ENCODE data around the gene DGCR2.

The DGCR2 gene

DNA sequence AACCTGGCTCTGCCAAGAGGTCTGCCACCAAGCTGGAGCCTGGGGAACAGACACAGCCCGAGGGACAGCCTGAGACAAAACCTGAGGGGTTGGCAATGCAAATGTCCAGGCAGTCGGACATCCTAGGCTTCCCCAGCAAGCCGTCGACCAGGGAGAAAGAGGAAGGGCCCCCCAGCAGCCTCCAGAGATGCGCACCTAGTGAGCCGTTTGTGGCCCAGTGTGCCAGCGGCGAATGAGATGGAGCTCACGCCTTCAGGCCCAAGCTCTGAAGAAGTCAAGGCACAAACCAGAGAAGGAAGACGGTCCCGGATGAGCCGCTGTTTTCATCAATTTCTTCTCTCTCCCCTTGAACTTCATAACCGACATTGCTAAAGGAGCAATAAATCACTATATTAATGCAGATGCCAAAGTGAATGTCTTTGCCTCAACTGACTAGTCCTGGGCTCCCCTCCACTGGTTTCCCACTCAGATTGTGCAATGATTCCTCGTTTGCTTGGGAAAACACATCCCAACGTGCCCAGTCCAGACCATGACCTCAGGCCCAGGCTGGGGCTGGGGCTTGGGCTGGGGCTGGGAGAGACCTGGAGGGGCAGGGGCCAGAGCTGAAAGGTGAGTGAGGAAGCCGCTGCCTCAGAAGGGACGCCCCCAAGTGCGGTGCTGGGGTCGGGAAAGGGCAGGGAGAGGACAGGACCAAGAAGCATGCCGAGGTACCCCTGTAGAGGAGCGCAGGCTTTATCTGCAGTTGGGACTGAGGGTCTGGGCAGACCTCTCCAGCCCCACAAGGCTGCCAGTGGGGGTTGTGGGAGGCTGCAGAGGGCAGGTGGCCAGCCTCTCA lies 3.5 kb upstream of the DGCR2 start:
- DNase-seq: no peak

DNA sequence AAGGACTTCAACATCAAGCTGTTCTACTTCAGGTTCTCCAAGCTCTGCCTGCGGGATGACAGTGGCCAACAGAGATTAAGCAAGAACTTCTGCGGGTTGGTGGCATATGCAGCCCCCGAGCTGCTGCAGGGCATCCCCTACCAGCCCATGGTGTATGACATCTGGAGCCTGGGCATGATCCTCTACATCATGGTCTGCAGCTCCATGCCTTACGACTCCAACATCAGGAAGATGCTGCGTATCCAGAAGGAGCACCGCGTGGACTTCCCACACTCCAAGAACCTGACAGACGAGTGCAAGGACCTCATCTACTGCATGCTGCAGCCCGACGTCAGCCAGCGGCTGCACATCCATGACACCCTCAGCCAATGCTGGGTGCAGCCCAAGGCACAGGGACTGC lies 2.8 kb upstream of the DGCR2 start:
- no peak for DNase-seq

- DNase-seq: no peak
Measured at GRCh38 chr22:19124377-19124776, 2.2 kb upstream of the DGCR2 start.

GRCh38 chr22:19123936-19124335 lies 1.7 kb upstream of the DGCR2 start:
- no peak for DNase-seq

- peak; percentile 37 for DNase-seq
Measured at GRCh38 chr22:19122752-19123492, 710 bp upstream of the DGCR2 start.

DNA sequence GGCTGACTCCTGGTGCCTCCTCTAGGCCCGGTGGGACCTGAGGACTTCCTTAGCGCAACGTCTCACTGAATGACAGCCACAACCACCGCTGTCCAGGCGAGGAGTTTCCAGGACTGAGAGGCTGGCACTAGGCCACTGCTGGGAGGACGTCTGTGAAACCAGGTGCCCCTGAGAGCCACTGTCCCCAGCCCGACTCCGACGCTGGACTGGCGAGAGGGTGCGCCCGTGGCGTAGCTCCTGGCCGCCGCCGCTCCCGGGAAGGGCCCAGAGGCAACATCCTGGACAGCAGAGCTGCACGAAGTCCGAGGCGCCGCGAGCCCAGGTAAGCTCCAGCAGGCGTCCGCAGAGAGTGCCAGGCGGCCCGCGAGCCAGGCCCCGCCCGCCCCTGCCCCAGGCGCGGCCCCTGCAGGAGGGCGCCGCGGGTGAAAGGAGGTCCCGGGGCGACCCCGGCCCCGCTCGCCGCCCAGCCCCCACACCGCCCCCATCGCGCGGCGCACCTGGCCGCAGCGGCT lies 525 bp downstream of the DGCR2 start:
- peak; percentile 38 for DNase-seq

DNA sequence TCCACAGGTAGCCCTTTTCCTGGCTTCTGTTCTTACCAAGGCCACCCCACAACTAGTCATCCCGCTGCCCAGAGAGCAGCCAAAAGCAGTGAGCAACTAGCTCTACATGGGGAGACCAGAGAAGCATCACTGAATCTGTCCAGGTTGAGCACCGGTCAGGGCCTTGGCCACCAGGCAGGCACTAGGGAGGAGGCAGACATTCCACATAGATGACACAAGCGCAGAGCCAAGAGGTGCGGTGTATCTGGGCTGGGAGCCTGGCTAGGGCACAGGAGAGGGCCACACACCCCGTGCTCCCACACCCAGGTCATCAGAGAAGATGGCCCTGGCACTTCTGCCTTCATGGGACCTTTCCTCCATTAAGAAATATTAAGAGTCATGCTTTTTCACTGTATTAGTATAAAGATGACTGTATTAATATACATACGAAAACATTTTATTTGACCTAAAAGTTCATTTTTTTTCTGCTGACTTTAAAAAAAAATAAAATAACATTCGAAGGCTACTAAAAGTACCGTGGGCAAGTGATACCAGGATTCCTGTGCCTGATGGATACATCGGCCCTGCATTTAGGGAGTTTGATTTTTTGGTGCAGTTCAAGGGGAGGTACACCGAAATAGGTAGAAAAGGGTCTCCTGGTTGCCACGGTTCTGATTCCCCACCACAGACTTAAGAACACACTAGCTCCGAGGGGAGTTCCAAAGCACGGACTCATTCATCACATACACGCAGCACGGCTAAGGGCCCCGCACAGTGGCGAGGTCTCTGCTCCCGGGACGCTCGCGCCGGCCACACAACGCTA lies 1.2 kb downstream of the DGCR2 start:
- no peak for DNase-seq

GRCh38 chr22:19119949-19120348 lies 2.3 kb downstream of the DGCR2 start:
- no peak for DNase-seq

DNA sequence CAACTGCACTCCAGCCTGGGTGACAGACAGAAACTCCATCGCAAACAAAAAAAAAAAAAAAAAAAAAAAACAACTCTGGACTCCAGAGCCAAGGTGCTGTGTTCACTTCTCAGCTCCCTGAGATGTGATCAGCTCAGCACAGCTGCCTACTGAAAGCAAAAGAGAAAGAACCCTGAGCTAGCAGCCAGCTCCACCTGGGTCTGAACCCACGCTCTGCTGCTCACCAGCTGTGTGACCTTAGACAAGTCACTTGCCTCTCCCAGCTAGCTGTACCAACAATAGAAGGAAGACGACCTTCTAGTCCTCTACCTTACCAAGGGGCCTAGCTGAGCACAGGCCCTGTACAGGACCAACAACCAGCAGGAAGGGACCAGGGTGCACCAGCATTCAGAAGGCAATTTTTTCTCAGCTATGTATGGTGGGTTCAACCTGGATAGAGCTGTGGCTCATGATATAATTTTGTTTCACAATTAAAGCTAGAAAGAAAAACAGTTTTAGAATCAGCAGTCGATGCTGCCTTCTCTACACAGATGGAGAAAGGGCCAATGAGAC lies 3.8 kb downstream of the DGCR2 start:
- DNase-seq: no peak

GRCh38 chr22:19117111-19117512 lies 5.1 kb downstream of the DGCR2 start:
- peak; percentile 86 for DNase-seq

DNA sequence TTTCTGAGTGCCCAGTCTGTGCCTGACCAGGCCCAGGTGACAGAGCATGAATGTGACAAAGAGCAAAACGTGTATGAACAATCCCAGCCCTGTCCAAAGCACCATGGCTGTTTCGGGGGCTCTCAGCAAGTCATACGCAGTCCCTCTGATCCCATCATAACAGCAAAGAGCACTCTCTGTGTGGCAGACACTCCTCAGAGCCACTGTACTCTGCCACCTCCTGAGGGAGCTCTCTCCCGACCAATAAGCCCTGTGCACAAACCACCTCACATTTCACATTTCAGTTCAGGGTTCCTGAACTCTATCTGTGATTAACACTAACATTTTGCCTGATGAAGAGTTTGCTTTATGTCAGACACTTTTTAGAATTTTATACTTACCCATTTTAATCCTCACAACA lies 6.6 kb downstream of the DGCR2 start:
- peak; percentile 15 for DNase-seq

DNA sequence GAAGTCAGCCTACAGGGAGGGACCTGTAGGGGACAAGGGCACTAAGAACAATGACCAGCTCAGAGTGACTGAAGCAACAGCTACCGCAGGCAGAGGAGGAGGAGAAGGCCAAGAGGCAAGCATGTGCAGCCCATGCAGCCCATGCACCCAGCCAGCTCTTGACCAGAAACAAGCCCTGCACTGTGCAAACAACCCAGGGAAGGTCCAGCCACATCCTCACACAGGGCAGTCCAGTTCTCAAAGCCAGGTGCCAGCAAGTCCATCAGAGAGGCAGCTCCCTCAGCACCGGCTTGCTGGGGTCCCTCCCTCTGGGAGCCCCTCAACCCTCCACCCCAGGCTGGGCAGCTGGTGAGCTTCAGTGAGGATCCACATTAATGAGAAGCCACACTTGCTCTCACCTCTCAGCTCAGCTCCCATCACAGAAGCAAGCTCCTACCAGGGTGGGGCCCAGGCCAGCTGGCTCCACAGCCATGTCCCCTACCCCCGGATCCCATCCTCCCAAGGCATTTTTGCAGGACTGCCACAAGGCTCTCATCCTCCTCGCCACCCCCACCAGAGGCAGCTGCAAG lies 7.1 kb downstream of the DGCR2 start:
- no peak for DNase-seq

GRCh38 chr22:19113429-19113828 lies 8.8 kb downstream of the DGCR2 start:
- no peak for DNase-seq

DNA sequence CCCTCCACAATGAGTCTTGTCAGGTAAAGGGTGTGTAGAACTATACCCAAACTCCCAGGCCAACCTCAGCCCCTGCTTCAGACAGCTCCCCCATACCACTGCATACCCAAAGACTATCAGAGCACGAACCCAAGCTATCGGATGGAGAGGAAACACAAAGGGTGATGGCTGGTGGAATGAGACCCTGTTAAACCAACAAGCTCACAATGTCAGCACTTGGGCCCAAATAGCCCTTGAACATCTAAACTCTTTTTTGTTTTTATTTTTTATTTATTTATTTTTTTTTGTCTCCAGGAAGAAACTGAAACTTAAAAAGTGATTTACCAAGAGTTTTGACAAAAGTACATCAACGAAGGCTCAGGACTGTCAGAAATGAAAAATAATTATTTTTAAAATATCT lies 10.6 kb downstream of the DGCR2 start:
- DNase-seq: no peak

GRCh38 chr22:19111140-19111539 lies 11.1 kb downstream of the DGCR2 start:
- peak; percentile 51 for DNase-seq

DNA sequence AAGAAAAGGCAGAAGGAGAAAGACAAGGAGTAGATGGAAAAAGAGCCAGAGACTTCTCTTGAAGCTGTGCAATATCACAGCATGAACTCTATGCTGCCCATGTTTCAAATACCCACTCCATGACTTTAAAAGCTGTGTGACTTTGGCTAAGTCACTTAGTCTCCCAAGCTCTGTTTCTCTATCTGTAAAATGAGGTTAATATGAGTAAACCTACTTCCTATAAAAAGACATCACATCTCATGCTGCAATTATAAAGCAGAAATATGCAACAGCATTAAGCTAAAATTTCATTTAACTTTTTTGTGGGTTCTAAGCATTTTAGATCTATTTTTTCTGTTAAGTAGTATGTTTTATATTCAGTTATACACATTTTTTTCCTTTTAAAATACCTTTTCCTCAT lies 11.6 kb downstream of the DGCR2 start:
- DNase-seq: no peak

DNA sequence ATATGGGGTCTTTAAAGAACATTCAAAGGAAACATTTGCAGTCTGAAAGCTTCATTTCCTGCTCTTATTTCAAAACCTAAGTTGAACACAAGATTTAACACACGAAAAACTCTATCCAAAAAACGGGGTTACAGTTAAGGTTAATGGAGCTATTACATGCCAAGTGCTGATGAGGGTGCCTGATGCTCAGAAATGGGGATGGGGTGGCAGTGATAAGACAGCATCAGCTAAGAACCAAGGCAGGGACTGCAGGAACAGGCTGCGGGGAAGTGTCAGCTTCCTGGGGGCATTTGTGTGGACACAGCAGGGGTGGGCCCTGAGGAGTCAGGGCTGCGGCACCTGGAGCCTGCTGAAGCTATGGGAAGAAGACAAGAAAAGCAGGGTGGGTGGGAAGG lies 12.2 kb downstream of the DGCR2 start:
- DNase-seq: no peak

DNA sequence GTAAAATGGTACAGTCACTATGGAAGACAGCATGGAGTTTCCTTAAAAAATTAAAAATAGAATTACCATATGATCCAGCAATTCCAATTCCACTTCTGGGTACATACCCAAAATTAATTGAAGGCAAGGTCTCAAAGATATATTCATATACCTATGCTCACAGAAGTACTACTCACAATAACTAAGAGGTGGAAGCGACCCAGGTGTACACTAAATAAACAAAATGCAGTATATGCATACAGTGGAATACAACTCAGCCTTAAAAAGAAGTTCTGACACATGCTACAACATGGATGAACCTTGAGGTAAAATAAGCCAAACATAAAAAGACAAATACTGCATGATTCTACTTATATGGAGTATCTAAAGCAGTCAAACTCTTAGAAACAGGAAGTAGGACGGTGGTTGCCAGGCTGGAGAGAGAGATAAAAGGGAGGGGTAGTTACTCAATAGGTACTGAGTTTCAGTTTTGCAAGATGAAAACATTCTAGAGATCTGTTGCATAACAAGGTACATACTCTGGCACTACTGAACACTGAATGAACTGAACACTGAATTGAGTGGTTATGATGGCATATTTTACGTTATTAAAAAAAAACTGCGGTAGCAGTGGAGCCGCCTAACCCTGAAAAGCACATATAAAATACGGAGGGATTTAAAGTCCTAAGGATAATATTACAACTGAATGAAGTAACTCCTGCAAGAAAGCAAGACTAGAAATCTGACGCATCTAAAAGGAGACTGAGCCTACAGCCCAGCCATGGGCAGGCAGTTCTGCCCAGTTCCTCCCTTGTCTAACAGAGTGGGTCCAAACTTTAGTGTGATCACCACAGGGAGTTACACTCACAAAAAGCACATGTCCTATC lies 12.8 kb downstream of the DGCR2 start:
- DNase-seq: no peak

DNA sequence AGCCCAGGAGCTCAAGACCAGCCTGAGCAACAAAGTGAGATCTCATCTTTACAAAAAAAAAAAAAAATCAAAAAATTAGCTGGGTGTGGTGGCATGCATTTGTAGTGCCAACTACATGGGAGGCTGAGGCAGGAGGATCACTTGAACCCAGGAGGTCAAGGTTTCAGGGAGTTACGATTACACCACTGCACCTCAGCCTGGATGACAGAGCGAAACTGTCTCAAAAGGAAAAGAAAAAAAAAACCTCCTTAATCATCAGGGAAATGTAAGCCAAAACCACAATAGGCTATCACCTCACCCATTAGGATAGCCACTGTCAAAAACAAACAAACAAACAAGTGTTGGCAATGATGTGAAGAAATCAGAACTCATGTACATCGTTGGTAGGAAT lies 13.4 kb downstream of the DGCR2 start:
- no peak for DNase-seq

- DNase-seq: no peak
Measured at GRCh38 chr22:19107730-19108074, 14.5 kb downstream of the DGCR2 start.

GRCh38 chr22:19106886-19107729 lies 15.1 kb downstream of the DGCR2 start:
- DNase-seq: no peak

Measured in NCI-H82 (cell line).